ENCODE measurements around the gene TGFB3.

DNA sequence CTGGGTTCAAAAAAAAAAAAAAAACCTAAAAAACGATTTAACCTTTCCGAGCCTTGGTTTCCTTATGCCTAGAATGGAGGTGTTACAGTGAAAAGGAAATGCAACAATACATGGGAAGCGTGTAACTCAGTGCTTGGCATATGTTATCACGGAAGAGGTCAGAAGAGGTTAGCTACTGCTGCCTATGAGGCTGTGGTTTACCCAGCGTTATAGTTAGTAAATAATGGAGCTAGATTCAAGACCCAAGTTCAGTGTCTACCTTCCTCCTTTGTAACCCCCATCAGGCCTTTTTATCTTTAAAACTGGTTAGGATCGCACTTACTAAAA is 4.6 kb upstream of the TGFB3 start:
- TF ChIP-seq CTCF (IDR thresholded peaks at IDR 0.05) (no peak), POLR2A (IDR thresholded peaks at IDR 0.05) (no peak)
